Glomerular visceral epithelial cell (primary cell): ENCODE measurements around the gene RPP25L.

Experiments
- DNase-seq: peaks from one replicate; pipeline ENCODE4 v3.0.0-alpha.2; 2016; ENCODE audit errors: extremely low spot score

Gene RPP25L

GRCh38 chr9:34611251-34611810 is 566 bp downstream of the RPP25L start:
- no peak for DNase-seq

- no peak for DNase-seq
Measured at GRCh38 chr9:34610434-34611206, 1.3 kb downstream of the RPP25L start.

GRCh38 chr9:34607331-34607730 is 4.6 kb downstream of the RPP25L start:
- no peak for DNase-seq

GRCh38 chr9:34606905-34607304 is 5.0 kb downstream of the RPP25L start:
- no peak for DNase-seq

- no peak for DNase-seq
Measured at GRCh38 chr9:34606190-34606589, 5.7 kb downstream of the RPP25L start.

- peak; percentile 76 for DNase-seq
Measured at GRCh38 chr9:34603610-34604231, 8.2 kb downstream of the RPP25L start.

GRCh38 chr9:34601937-34602573 is 9.8 kb downstream of the RPP25L start:
- DNase-seq, result no peak

GRCh38 chr9:34600908-34601307 is 11.0 kb downstream of the RPP25L start:
- no peak for DNase-seq

- DNase-seq, result no peak
Measured at GRCh38 chr9:34599546-34599945, 12.4 kb downstream of the RPP25L start.

GRCh38 chr9:34594177-34594576 is 17.7 kb downstream of the RPP25L start:
- DNase-seq, result no peak

- no peak for DNase-seq
Measured at GRCh38 chr9:34592895-34593601, 18.8 kb downstream of the RPP25L start.

- DNase-seq, result no peak
Measured at GRCh38 chr9:34591917-34592866, 19.7 kb downstream of the RPP25L start.

- peak; percentile 77 for DNase-seq
Measured at GRCh38 chr9:34591248-34591916, 20.5 kb downstream of the RPP25L start.

GRCh38 chr9:34590381-34591247 is 21.3 kb downstream of the RPP25L start:
- DNase-seq, result no peak

GRCh38 chr9:34589636-34590380 is 22.1 kb downstream of the RPP25L start, which contains the start of gene CNTFR:
CNTFR (minus strand) TSS chr9:34589724; CDS start chr9:34568981, 20,743 bp downstream.
- DNase-seq, result no peak

GRCh38 chr9:34588671-34589635 is 22.9 kb downstream of the RPP25L start:
- DNase-seq, result no peak

- DNase-seq, result no peak
Measured at GRCh38 chr9:34587271-34587670, 24.6 kb downstream of the RPP25L start.
